Measurements from ENCODE around the gene RPL11. TPM values are rescaled to one million over a fixed set of nuclear protein-coding genes. Genes with fewer than 3 reads are reported as not detected.

Gene RPL11
- 1,144 and 1,360 TPM in 2 replicates for total RNA-seq

GRCh38 chr1:23691499-23692307 is at the start of gene RPL11:
Gene RPL11, plus strand, starts transcription at chr1:23691806. Its CDS starts 18 bp downstream, at chr1:23691824.

GRCh38 chr1:23743287-23744152 is 51.9 kb downstream of the RPL11 start, which contains the start of gene ELOA:
Gene ELOA, plus strand, starts transcription at chr1:23743471. Its CDS starts 33 bp downstream, at chr1:23743504.

Other genes starting within 250 kb of the RPL11 start
- gene ASAP3, start 207.6 kb upstream of the RPL11 start, total RNA-seq: 51.4 and 52.9 TPM in 2 replicates
- gene E2F2, start 160.6 kb upstream of the RPL11 start, total RNA-seq: 0.06 and 0.15 TPM in 2 replicates
- 148 and 174 TPM in 2 replicates for gene ID3, start 132.3 kb upstream of the RPL11 start, total RNA-seq
- 28.6 and 32.2 TPM in 2 replicates for gene ELOA, start 51.7 kb downstream of the RPL11 start, total RNA-seq
- 33.3 and 35.2 TPM in 2 replicates for gene PITHD1, start 86.6 kb downstream of the RPL11 start, total RNA-seq
- 25.3 and 37.9 TPM in 2 replicates for gene LYPLA2, start 99.3 kb downstream of the RPL11 start, total RNA-seq
- gene GALE, start 108.9 kb downstream of the RPL11 start, total RNA-seq: 10.8 and 14.7 TPM in 2 replicates
- gene HMGCL, start 133.6 kb downstream of the RPL11 start, total RNA-seq: 35.4 and 45.7 TPM in 2 replicates
- 7.4 and 7.6 TPM in 2 replicates for gene FUCA1, start 176.5 kb downstream of the RPL11 start, total RNA-seq
- not detected in 2 replicates for gene CNR2, start 221.6 kb downstream of the RPL11 start, total RNA-seq

Measured in cardiac ventricle fibroblast (primary cell).